Keratinocyte (primary cell): ENCODE data around the gene SRPRB. TPM values are rescaled to one million over a fixed set of nuclear protein-coding genes. Genes with fewer than 3 reads are reported as not detected.

Experiments
- DNase-seq: peaks from one replicate; pipeline ENCODE4 v3.0.0-alpha.2; 2011; ENCODE audit warnings: low read depth, missing footprints, low spot score
- FAIRE-seq: peaks from 2 replicates; lab custom pipeline; 2011; peaks lifted over from hg19 to GRCh38; lab: Jason Lieb, UNC
- H2AFZ ChIP-seq: 2 replicates; pipeline ENCODE4 v1.6.0; 2012; ENCODE audit warnings: low read length, control low read depth, inconsistent platforms; ENCODE audit not compliant: control insufficient read depth
- H3K27ac ChIP-seq: 2 replicates; pipeline ENCODE4 v1.5.1; 2011; ENCODE audit warnings: low read length; ENCODE audit not compliant: control insufficient read depth, insufficient read depth
- H3K27me3 ChIP-seq: 3 replicates; pipeline ENCODE4 v1.6.0; 2011; ENCODE audit warnings: low read length; ENCODE audit not compliant: control insufficient read depth, insufficient read depth; ENCODE audit errors: extremely low read depth
- H3K36me3 ChIP-seq, 2 experiments: 2 replicates in 1 of 2; 3 replicates in 1 of 2; pipeline ENCODE4 v1.5.1; 2011; ENCODE audit warnings: low read length in 2 of 2, mild to moderate bottlenecking in 1 of 2; ENCODE audit not compliant: control insufficient read depth in 2 of 2, insufficient read depth in 2 of 2; ENCODE audit errors: extremely low read depth in 1 of 2
- H3K4me1 ChIP-seq: 3 replicates; pipeline ENCODE4 v1.5.1; 2011; ENCODE audit warnings: low read length; ENCODE audit not compliant: control insufficient read depth, insufficient read depth; ENCODE audit errors: extremely low read depth
- H3K4me2 ChIP-seq: 3 replicates; pipeline ENCODE4 v1.6.0; 2011; ENCODE audit warnings: low read depth, low read length; ENCODE audit not compliant: control insufficient read depth, insufficient read depth; ENCODE audit errors: extremely low read depth
- H3K4me3 ChIP-seq, 3 experiments: fragments of 200-600 bp in 1 of 3; sonication (generic) in 1 of 3; 2 replicates in 2 of 3; 3 replicates in 1 of 3; pipeline ENCODE4 v1.5.1; 2011 to 2016; ENCODE audit warnings: low read length in 3 of 3, mild to moderate bottlenecking in 3 of 3, control low read depth in 2 of 3, inconsistent platforms in 1 of 3, low read depth in 1 of 3, mixed read lengths in 1 of 3, mixed run types in 1 of 3, moderate library complexity in 1 of 3; ENCODE audit not compliant: control insufficient read depth in 2 of 3, insufficient read depth in 2 of 3; ENCODE audit errors: extremely low read depth in 1 of 3
- H3K79me2 ChIP-seq: 2 replicates; pipeline ENCODE4 v1.6.0; 2012; ENCODE audit warnings: low read length; ENCODE audit not compliant: control insufficient read depth, insufficient read depth
- H3K9ac ChIP-seq: 3 replicates; pipeline ENCODE4 v1.6.0; 2011; ENCODE audit warnings: low read length; ENCODE audit not compliant: control insufficient read depth, insufficient read depth; ENCODE audit errors: extremely low read depth
- H3K9me1 ChIP-seq: 3 replicates; pipeline ENCODE4 v1.6.0; 2011; ENCODE audit warnings: low read length; ENCODE audit not compliant: control insufficient read depth, insufficient read depth; ENCODE audit errors: extremely low read depth
- H3K9me3 ChIP-seq: 2 replicates; pipeline ENCODE4 v1.5.1; 2012; ENCODE audit warnings: low read depth, low read length; ENCODE audit not compliant: control insufficient read depth
- H4K20me1 ChIP-seq: 3 replicates; pipeline ENCODE4 v1.6.0; 2011; ENCODE audit warnings: low read length; ENCODE audit not compliant: control insufficient read depth, insufficient read depth; ENCODE audit errors: extremely low read depth
- CTCF ChIP-seq, 3 experiments: IDR thresholded peaks in 1 of 3; conservative IDR thresholded peaks in 1 of 3; optimal IDR thresholded peaks in 1 of 3; 2 replicates in 2 of 3; 3 replicates in 1 of 3; pipeline versions ENCODE3 to v1.5.1; 2011; ENCODE audit warnings: low read length in 3 of 3, mild to moderate bottlenecking in 3 of 3, moderate library complexity in 2 of 3, control low read depth in 1 of 3, inconsistent platforms in 1 of 3; ENCODE audit not compliant: insufficient read depth in 2 of 3; ENCODE audit errors: extremely low read depth in 1 of 3
- EZH2 ChIP-seq: IDR thresholded peaks from one replicate; pipeline ENCODE4 v1.6.1; 2012; ENCODE audit warnings: inconsistent platforms, mild to moderate bottlenecking, low read length, moderate library complexity
- dilution Hi-C: fragments of 300-500 bp; cut with MboI; formaldehyde crosslinking; loops from one replicate; pipeline ENCODE4 v1.7.0; 2020; ENCODE audit warnings: low sequenced_read_pairs; ENCODE audit not compliant: extremely low pct_ligation_motif_present
- polyA plus RNA-seq, 5 experiments: library from polyadenylated mRNA; depleted of rRNA in 3 of 5; stranded (reverse) in 3 of 5; stranded (forward) in 1 of 5; unstranded in 1 of 5; fragments of >200 nt; gene quantifications; 1 replicate in 1 of 5; 2 replicates in 3 of 5; 3 replicates in 1 of 5; pipeline versions ENCODE4 v1.2.1 to v1.2.3, GENCODE V29; 2011 to 2012; ENCODE audit warnings: missing spikeins in 2 of 5, low read depth in 1 of 5, low replicate concordance in 1 of 5

Gene SRPRB
- polyA plus RNA-seq, 1 donor (not counting 4 experiments of a cell fraction or from before 2014, with no cell fraction given) = 55.9 TPM

GRCh38 chr3:133834621-133835417 is 29.2 kb downstream of the SRPRB start:
- Histone ChIP-seq H3K27me3 (peaks cover 4% of the 10 kb centered on the region), H3K4me2 (no peak overlapping the region), H3K79me2 (no peaks in the 10 kb centered on the region), H3K27ac (no peak overlapping the region), H3K9ac (no peak overlapping the region), H4K20me1 (no peaks in the 10 kb centered on the region), H3K4me1 (no peaks in the 10 kb centered on the region), H3K9me3 (no peaks in the 10 kb centered on the region), H3K36me3 (no peaks in the 10 kb centered on the region), H3K9me1 (no peaks in the 10 kb centered on the region), H2AFZ (no peak overlapping the region), H3K4me3 (no peak overlapping the region)
- DNase-seq (no peak), FAIRE-seq (no peak)
- TF ChIP-seq EZH2 = no peak
- TF ChIP-seq CTCF (optimal IDR thresholded peaks at IDR 0.05 in 1 of 3, IDR thresholded peaks at IDR 0.05 in 1 of 3, conservative IDR thresholded peaks at IDR 0.05 in 1 of 3; ENCODE audit: extremely low read depth in 1 of 3, insufficient read depth in 2 of 3, low read length in 3 of 3) = no peak
- dilution Hi-C loops = no loop called here

GRCh38 chr3:133835418-133835743 is 29.8 kb downstream of the SRPRB start:
- Histone ChIP-seq H3K9ac (no peak overlapping the region), H3K4me2 (no peak overlapping the region), H3K36me3 (no peaks in the 10 kb centered on the region), H3K27me3 (peaks cover 4% of the 10 kb centered on the region), H3K4me1 (no peaks in the 10 kb centered on the region), H3K27ac (no peak overlapping the region), H2AFZ (no peak overlapping the region), H3K79me2 (no peaks in the 10 kb centered on the region), H3K4me3 (no peak overlapping the region), H4K20me1 (no peaks in the 10 kb centered on the region), H3K9me1 (no peaks in the 10 kb centered on the region), H3K9me3 (no peaks in the 10 kb centered on the region)
- no peak for FAIRE-seq
- dilution Hi-C loops = no loop called here
- TF ChIP-seq CTCF (optimal IDR thresholded peaks at IDR 0.05 in 1 of 3, IDR thresholded peaks at IDR 0.05 in 1 of 3, conservative IDR thresholded peaks at IDR 0.05 in 1 of 3; ENCODE audit: extremely low read depth in 1 of 3, insufficient read depth in 2 of 3, low read length in 3 of 3) (no peak), EZH2 (no peak)
- DNase-seq = no peak
